Cardiac muscle cell (in vitro differentiated cells and primary cell): ENCODE data around the gene PTPRD. TPM values are rescaled to one million over a fixed set of nuclear protein-coding genes. Genes with fewer than 3 reads are reported as not detected.
A peak's percentile ranks its signal among the peaks of the same experiment; 100 is the strongest.

Experiments
- DNase-seq, 2 donors: peaks; one replicate each; pipeline versions ENCODE4 v3.0.0 to v3.0.0-alpha.2; 2010 to 2017; ENCODE audit warnings: low read depth in 1 of 2, low spot score in 1 of 2
- H3K27ac ChIP-seq: fragments of 200-600 bp; sonication (generic); 2 replicates; pipeline ENCODE4 v1.5.1; 2016
- H3K27me3 ChIP-seq: fragments of 200-600 bp; sonication (generic); 2 replicates; pipeline ENCODE4 v1.6.0; 2016; ENCODE audit warnings: control low read depth
- H3K36me3 ChIP-seq: fragments of 200-600 bp; sonication (generic); 2 replicates; pipeline ENCODE4 v1.5.1; 2016; ENCODE audit warnings: control low read depth
- H3K4me1 ChIP-seq: fragments of 200-600 bp; sonication (generic); 2 replicates; pipeline ENCODE4 v1.8.1; 2017; ENCODE audit warnings: low read depth, mild to moderate bottlenecking, mixed run types
- H3K4me3 ChIP-seq: fragments of 200-600 bp; sonication (generic); 2 replicates; pipeline ENCODE4 v1.5.1; 2016; ENCODE audit warnings: mild to moderate bottlenecking
- H3K9me3 ChIP-seq: fragments of 200-600 bp; sonication (generic); 2 replicates; pipeline ENCODE4 v1.5.1; 2017; ENCODE audit warnings: low read depth, mild to moderate bottlenecking, control low read depth
- CTCF ChIP-seq: IDR thresholded peaks from 2 replicates; pipeline ENCODE4 v1.5.1; 2012; ENCODE audit warnings: low read depth, mild to moderate bottlenecking, low read length
- polyA plus RNA-seq: library from polyadenylated mRNA; unstranded; fragments of >200 nt; fragmentation: Nextera tagmentation; extraction: Ambion mirVana; gene quantifications from 2 replicates; pipeline ENCODE4 v1.2.1, GENCODE V29; 2016
- total RNA-seq: library from RNA; depleted of rRNA; stranded (reverse); fragments of >200 nt; gene quantifications from 2 replicates; pipeline ENCODE4 v1.2.3, GENCODE V29; 2016

PTPRD gene
- total and polyA plus RNA-seq, 2 experiments from 2014 or later = 37.0 to 287 TPM

- DNase-seq = no peak
- H3K27me3 ChIP-seq = no peaks in the 10 kb centered on the region
- no peaks in the 10 kb centered on the region for H3K9me3 ChIP-seq
- no peak for TF ChIP-seq CTCF
- no peak overlapping the region for H3K4me3 ChIP-seq
- no peak overlapping the region for H3K27ac ChIP-seq
- no peaks in the 10 kb centered on the region for H3K36me3 ChIP-seq
- H3K4me1 ChIP-seq = peaks cover 46% of the 10 kb centered on the region
Measured at GRCh38 chr9:8614926-8615440, 1997.8 kb downstream of the PTPRD start.

GRCh38 chr9:8613346-8613825 is 1999.4 kb downstream of the PTPRD start:
- Histone ChIP-seq H3K4me3 (no peak overlapping the region), H3K9me3 (no peaks in the 10 kb centered on the region), H3K27ac (peak overlapping the region; percentile 65), H3K36me3 (no peaks in the 10 kb centered on the region), H3K27me3 (no peaks in the 10 kb centered on the region), H3K4me1 (peaks cover 53% of the 10 kb centered on the region)
- TF ChIP-seq CTCF = no peak
- DNase-seq = peak; percentile 14 to 37

- H3K4me3 ChIP-seq = no peak overlapping the region
- no peak for DNase-seq
- no peak for TF ChIP-seq CTCF
- H3K4me1 ChIP-seq = peaks cover 40% of the 10 kb centered on the region
- H3K27me3 ChIP-seq = no peaks in the 10 kb centered on the region
- no peaks in the 10 kb centered on the region for H3K36me3 ChIP-seq
- H3K9me3 ChIP-seq = no peaks in the 10 kb centered on the region
- no peak overlapping the region for H3K27ac ChIP-seq
Measured at GRCh38 chr9:8611153-8611552, 2001.6 kb downstream of the PTPRD start.

- no peaks in the 10 kb centered on the region for H3K9me3 ChIP-seq
- H3K4me3 ChIP-seq = no peak overlapping the region
- TF ChIP-seq CTCF = no peak
- H3K27me3 ChIP-seq = no peaks in the 10 kb centered on the region
- no peak for DNase-seq
- no peaks in the 10 kb centered on the region for H3K36me3 ChIP-seq
- H3K4me1 ChIP-seq = peaks cover 32% of the 10 kb centered on the region
- H3K27ac ChIP-seq = no peak overlapping the region
Measured at GRCh38 chr9:8610256-8610655, 2002.5 kb downstream of the PTPRD start.

DNA sequence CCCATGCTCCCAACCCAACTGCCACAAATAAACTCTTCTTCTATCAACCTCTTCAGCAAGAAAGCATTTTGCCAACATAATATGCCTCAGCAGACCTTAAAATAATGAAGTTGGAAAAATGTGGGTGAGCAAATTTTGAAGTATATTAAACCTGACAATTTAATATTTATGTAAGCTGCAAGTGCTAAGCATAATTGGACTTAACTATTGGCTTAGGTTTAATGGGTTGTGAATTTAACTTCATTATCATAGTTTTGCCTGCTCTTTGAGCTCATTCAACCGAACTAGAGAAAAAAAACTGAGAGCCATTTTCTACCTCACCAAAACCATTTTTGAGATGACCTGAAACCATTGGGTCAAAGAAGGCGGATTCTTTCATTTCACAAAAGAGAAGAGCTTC is 2007.7 kb downstream of the PTPRD start:
- no peak for TF ChIP-seq CTCF
- Histone ChIP-seq H3K27ac (no peak overlapping the region), H3K9me3 (no peaks in the 10 kb centered on the region), H3K4me1 (peaks cover 7% of the 10 kb centered on the region), H3K36me3 (no peaks in the 10 kb centered on the region), H3K4me3 (no peak overlapping the region), H3K27me3 (no peaks in the 10 kb centered on the region)
- DNase-seq = no peak

GRCh38 chr9:8604201-8604600 is 2008.6 kb downstream of the PTPRD start:
- no peaks in the 10 kb centered on the region for H3K27me3 ChIP-seq
- no peaks in the 10 kb centered on the region for H3K36me3 ChIP-seq
- no peak overlapping the region for H3K4me3 ChIP-seq
- TF ChIP-seq CTCF = no peak
- DNase-seq = no peak
- H3K4me1 ChIP-seq = peaks cover 7% of the 10 kb centered on the region
- H3K9me3 ChIP-seq = no peaks in the 10 kb centered on the region
- H3K27ac ChIP-seq = no peak overlapping the region
